Measurements from ENCODE around the gene MIEF2. TPM values are rescaled to one million over a fixed set of nuclear protein-coding genes. Genes with fewer than 3 reads are reported as not detected.

The MIEF2 gene
- total and polyA plus RNA-seq, 2 donors from 2014 or later: 19.3 to 25.3 TPM

- Histone ChIP-seq H3K9me3 (ENCODE audit: control insufficient read depth in 2 of 3, insufficient read depth in 1 of 3, low read length in 3 of 3) (no peaks in the 10 kb centered on the region), H3K27ac (ENCODE audit: low read depth in 2 of 2, low read length in 2 of 2) (no peak overlapping the region), H3K36me3 (ENCODE audit: control insufficient read depth in 2 of 3, insufficient read depth in 3 of 3, low read length in 3 of 3) (peaks cover 0 to 11% (median 8%) of the 10 kb centered on the region in 3 donors), H3K27me3 (ENCODE audit: control insufficient read depth, insufficient read depth, low read length) (no peaks in the 10 kb centered on the region), H3K4me1 (ENCODE audit: control insufficient read depth in 2 of 3, insufficient read depth in 2 of 3, low read depth in 1 of 3, low read length in 3 of 3) (no peaks in the 10 kb centered on the region), H3K9ac (ENCODE audit: low read length in 3 of 3) (no peak overlapping the region), H3K4me3 (ENCODE audit: low read length in 3 of 3) (no peak overlapping the region)
- intact Hi-C loops (cut with DNase I): no loop called here
- DNase-seq (no peak), FAIRE-seq (no peak)
- no peak for TF ChIP-seq CTCF (IDR thresholded peaks at IDR 0.05; ENCODE audit: borderline replicate concordance, extremely low read depth, insufficient read depth)
Observed at GRCh38 chr17:18240449-18240848, 20.0 kb upstream of the MIEF2 start.

GRCh38 chr17:18241229-18241871, 19.1 kb upstream of the MIEF2 start:
- Histone ChIP-seq H3K36me3 (ENCODE audit: control insufficient read depth in 2 of 3, insufficient read depth in 3 of 3, low read length in 3 of 3) (peaks cover 0 to 17% (median 11%) of the 10 kb centered on the region in 3 donors), H3K27me3 (ENCODE audit: control insufficient read depth, insufficient read depth, low read length) (no peaks in the 10 kb centered on the region), H3K4me1 (ENCODE audit: control insufficient read depth in 2 of 3, insufficient read depth in 2 of 3, low read depth in 1 of 3, low read length in 3 of 3) (no peaks in the 10 kb centered on the region), H3K9me3 (ENCODE audit: control insufficient read depth in 2 of 3, insufficient read depth in 1 of 3, low read length in 3 of 3) (no peaks in the 10 kb centered on the region), H3K9ac (ENCODE audit: low read length in 3 of 3) (no peak overlapping the region), H3K27ac (ENCODE audit: low read depth in 2 of 2, low read length in 2 of 2) (no peak overlapping the region), H3K4me3 (ENCODE audit: low read length in 3 of 3) (no peak overlapping the region)
- DNase-seq: no peak
- TF ChIP-seq CTCF (IDR thresholded peaks at IDR 0.05; ENCODE audit: borderline replicate concordance, extremely low read depth, insufficient read depth): no peak
- intact Hi-C loops (cut with DNase I): no loop called here
- no peak for FAIRE-seq

- DNase-seq (no peak), FAIRE-seq (no peak)
Observed at GRCh38 chr17:18245038-18245776, 15.3 kb upstream of the MIEF2 start.

More at GRCh38 chr17:18245038-18245776, 15.3 kb upstream of the MIEF2 start:
- no peaks in the 10 kb centered on the region for H3K9me3 ChIP-seq (ENCODE audit: control insufficient read depth in 2 of 3, insufficient read depth in 1 of 3, low read length in 3 of 3)
- no peak overlapping the region for H3K9ac ChIP-seq (ENCODE audit: low read length in 3 of 3)
- peaks cover 0 to 47% (median 21%) of the 10 kb centered on the region in 3 donors for H3K36me3 ChIP-seq (ENCODE audit: control insufficient read depth in 2 of 3, insufficient read depth in 3 of 3, low read length in 3 of 3)
- H3K4me3 ChIP-seq (ENCODE audit: low read length in 3 of 3): no peak overlapping the region
- peaks cover 0 to 10% (median 0%) of the 10 kb centered on the region in 3 donors for H3K4me1 ChIP-seq (ENCODE audit: control insufficient read depth in 2 of 3, insufficient read depth in 2 of 3, low read depth in 1 of 3, low read length in 3 of 3)
- H3K27me3 ChIP-seq (ENCODE audit: control insufficient read depth, insufficient read depth, low read length): no peaks in the 10 kb centered on the region
- no peak for TF ChIP-seq CTCF (IDR thresholded peaks at IDR 0.05; ENCODE audit: borderline replicate concordance, extremely low read depth, insufficient read depth)
- intact Hi-C loops (cut with DNase I): no loop called here
- H3K27ac ChIP-seq (ENCODE audit: low read depth in 2 of 2, low read length in 2 of 2): no peak overlapping the region

All from kidney (tissue), 14 donors.